ENCODE measurements around the gene KIAA0753.

GRCh38 chr17:6548578-6549330 is 91.8 kb downstream of the KIAA0753 start:
- TF ChIP-seq EZH2 (IDR thresholded peaks at IDR 0.05; ENCODE audit: borderline replicate concordance, low read length), result no peak
- TF ChIP-seq CTCF (IDR thresholded peaks at IDR 0.05; ENCODE audit: low read length), result no peak
